A549 (cell line): Measurements from ENCODE around the gene CHST15.

Source experiments
- CTCF ChIP-seq: fragments of >200 bp; sonication (Bioruptor Twin); formaldehyde crosslinking; IDR thresholded peaks from 3 replicates; pipeline ENCODE4 v1.5.1; 2016
- POLR2A ChIP-seq: IDR thresholded peaks from 2 replicates; pipeline ENCODE4 v1.6.1; 2012; ENCODE audit warnings: mild to moderate bottlenecking, low read length
- SMC3 ChIP-seq: fragments of >200 bp; sonication (Bioruptor Twin); formaldehyde crosslinking; IDR thresholded peaks from 3 replicates; pipeline ENCODE4 v1.6.1; 2018; ENCODE audit warnings: inconsistent platforms
- TFCP2L1 ChIP-seq: fragments of 250-450 bp; sonication (Bioruptor Pico); IDR thresholded peaks from 2 replicates; pipeline ENCODE4 v1.5.0; 2021; ENCODE audit warnings: mild to moderate bottlenecking

DNA sequence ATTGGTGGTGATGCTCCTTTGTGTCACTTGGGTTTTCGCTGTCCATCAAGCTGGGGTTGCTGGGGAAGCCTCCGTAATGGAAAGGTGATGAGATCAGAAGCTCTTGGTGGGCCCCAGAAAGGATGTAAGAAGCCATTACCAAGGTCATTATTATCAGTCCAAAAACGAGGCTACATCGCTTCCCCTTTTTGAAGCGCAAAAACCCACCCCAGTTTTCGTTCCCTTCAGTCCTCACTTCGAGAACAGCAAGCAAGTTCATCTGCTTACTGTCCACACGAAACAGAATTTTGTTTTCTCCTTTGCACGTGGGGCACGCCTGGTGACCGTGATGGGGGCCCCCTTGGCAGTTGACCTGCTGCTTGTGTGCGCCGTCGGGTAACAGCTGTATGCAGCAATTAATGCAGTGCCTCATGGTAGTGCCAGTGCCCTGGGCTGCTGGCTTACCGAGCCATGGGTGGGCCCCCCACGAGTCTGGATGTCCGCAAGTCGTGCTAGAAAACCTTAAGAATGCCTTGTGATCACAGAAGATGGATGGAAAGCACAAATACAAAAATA lies 47.5 kb downstream of the CHST15 start:
- TF ChIP-seq POLR2A = no peak
- TF ChIP-seq CTCF = no peak
- no peak for TF ChIP-seq SMC3
- TF ChIP-seq TFCP2L1 (CRISPR knock-in tag) = no peak
